ENCODE results near the gene UFD1. TPM values are rescaled to one million over a fixed set of nuclear protein-coding genes. Genes with fewer than 3 reads are reported as not detected.
"Not testable (repeated sequence)": the region's sequence is repeated elsewhere in the genome, so short reads cannot be mapped to it uniquely, and the experiment has no call there.

The UFD1 gene
- total RNA-seq, 2 experiments from 2014 or later = 80.1 to 111 TPM

GRCh38 chr22:19440411-19441195, 38.4 kb downstream of the UFD1 start:
- peak overlapping the region; percentile 11 for H3K27ac Mint-ChIP-seq
- CTCF ChIA-PET = no interaction called here
- H3K4me1 Mint-ChIP-seq = peaks cover 7% of the 10 kb centered on the region
- H3K36me3 Mint-ChIP-seq = peaks cover 24% of the 10 kb centered on the region
- ATAC-seq (no peak), DNase-seq (no peak)
- no peaks in the 10 kb centered on the region for H3K27me3 Mint-ChIP-seq
- H3K9me3 Mint-ChIP-seq (ENCODE audit: low read depth) = no peaks in the 10 kb centered on the region
- H3K4me3 Mint-ChIP-seq = no peak overlapping the region

GRCh38 chr22:19438298-19438697, 40.7 kb downstream of the UFD1 start:
- H3K4me3 Mint-ChIP-seq = no peak overlapping the region
- H3K4me1 Mint-ChIP-seq = peaks cover 13% of the 10 kb centered on the region
- H3K27ac Mint-ChIP-seq = no peak overlapping the region
- H3K27me3 Mint-ChIP-seq = no peaks in the 10 kb centered on the region
- CTCF ChIA-PET = no interaction called here
- ATAC-seq (no peak), DNase-seq (no peak)
- H3K9me3 Mint-ChIP-seq (ENCODE audit: low read depth) = no peaks in the 10 kb centered on the region
- peaks cover 28% of the 10 kb centered on the region for H3K36me3 Mint-ChIP-seq

GRCh38 chr22:19436444-19437161, 42.4 kb downstream of the UFD1 start:
- Mint-ChIP-seq H3K4me1 (peaks cover 20% of the 10 kb centered on the region), H3K27ac (peak overlapping the region; percentile 45), H3K36me3 (peaks cover 23% of the 10 kb centered on the region)
- H3K4me3 Mint-ChIP-seq; CTCF ChIA-PET; H3K9me3 Mint-ChIP-seq (ENCODE audit: low read depth); DNase-seq; ATAC-seq; H3K27me3 Mint-ChIP-seq: not testable (repeated sequence)

GRCh38 chr22:19434829-19435580, 44.0 kb downstream of the UFD1 start:
- CTCF ChIA-PET = interaction anchor here (2.1 kb wide), 2 partner anchors 11 to 42 kb away, joined by 6 to 11 read pairs; partner anchors contain the start of gene C22orf39
- ATAC-seq = no peak
- Mint-ChIP-seq H3K4me1 (peaks cover 22% of the 10 kb centered on the region), H3K4me3 (no peak overlapping the region), H3K27me3 (no peaks in the 10 kb centered on the region), H3K27ac (no peak overlapping the region), H3K36me3 (peaks cover 22% of the 10 kb centered on the region), H3K9me3 (ENCODE audit: low read depth) (no peaks in the 10 kb centered on the region)
- DNase-seq = no peak

GRCh38 chr22:19434401-19434800, 44.6 kb downstream of the UFD1 start:
- CTCF ChIA-PET = interaction anchor here (2.1 kb wide), 2 partner anchors 12 to 43 kb away, joined by 6 to 11 read pairs; partner anchors contain the start of gene C22orf39
- Mint-ChIP-seq H3K36me3 (peaks cover 28% of the 10 kb centered on the region), H3K27ac (peak overlapping the region; percentile 43), H3K4me3 (no peak overlapping the region), H3K4me1 (peaks cover 28% of the 10 kb centered on the region), H3K9me3 (ENCODE audit: low read depth) (no peaks in the 10 kb centered on the region), H3K27me3 (no peaks in the 10 kb centered on the region)
- no peak for DNase-seq
- no peak for ATAC-seq

GRCh38 chr22:19432133-19432851, 46.7 kb downstream of the UFD1 start, which contains the start of gene MRPL40:
MRPL40 (plus strand) TSS chr22:19432545; CDS start chr22:19432555, 10 bp downstream.
- CTCF ChIA-PET = interaction anchor here (0.8 to 1.5 kb wide), 5 partner anchors 11 to 198 kb away, joined by 3 to 6 read pairs (median 3); no protein-coding TSS in a partner anchor
- DNase-seq (peak; percentile 94), ATAC-seq (peak; percentile 85)
- Mint-ChIP-seq H3K27me3 (no peaks in the 10 kb centered on the region), H3K4me1 (peaks cover 43% of the 10 kb centered on the region), H3K27ac (peak within 1 kb of the TSS; percentile 92), H3K4me3 (peak within 1 kb of the TSS; percentile 86), H3K36me3 (peaks cover 37% of the 10 kb centered on the region), H3K9me3 (ENCODE audit: low read depth) (no peaks in the 10 kb centered on the region)

GRCh38 chr22:19431649-19432132, 47.3 kb downstream of the UFD1 start, which contains the start of gene HIRA:
HIRA (minus strand) TSS chr22:19431733; CDS start chr22:19431476, 257 bp downstream.
- H3K9me3 Mint-ChIP-seq (ENCODE audit: low read depth) = no peaks in the 10 kb centered on the region
- peaks cover 41% of the 10 kb centered on the region for H3K36me3 Mint-ChIP-seq
- CTCF ChIA-PET = interaction anchor here (0.8 to 1.7 kb wide), 4 partner anchors 14 to 198 kb away, joined by 3 to 6 read pairs (median 6); no protein-coding TSS in a partner anchor
- no peaks in the 10 kb centered on the region for H3K27me3 Mint-ChIP-seq
- peak; percentile 86 for DNase-seq
- peak within 1 kb of the TSS; percentile 86 for H3K4me3 Mint-ChIP-seq
- peak; percentile 63 for ATAC-seq
- H3K4me1 Mint-ChIP-seq = peaks cover 48% of the 10 kb centered on the region
- peak within 1 kb of the TSS; percentile 92 for H3K27ac Mint-ChIP-seq

- H3K36me3 Mint-ChIP-seq = peaks cover 44% of the 10 kb centered on the region
- peaks cover 55% of the 10 kb centered on the region for H3K4me1 Mint-ChIP-seq
- H3K27ac Mint-ChIP-seq = peak overlapping the region; percentile 91
Measured at GRCh38 chr22:19430890-19431541, 48.0 kb downstream of the UFD1 start.

GRCh38 chr22:19429950-19430889, 48.8 kb downstream of the UFD1 start:
- DNase-seq = peak; percentile 78
- no peaks in the 10 kb centered on the region for H3K27me3 Mint-ChIP-seq
- H3K27ac Mint-ChIP-seq = peak overlapping the region; percentile 91
- peak; percentile 20 for ATAC-seq
- H3K4me1 Mint-ChIP-seq = peaks cover 58% of the 10 kb centered on the region
- peak overlapping the region; percentile 86 for H3K4me3 Mint-ChIP-seq
- CTCF ChIA-PET = interaction anchor here (0.7 to 1.7 kb wide), 4 partner anchors 9 to 286 kb away, joined by 3 to 6 read pairs (median 6); partner anchors contain the start of gene ESS2
- H3K9me3 Mint-ChIP-seq (ENCODE audit: low read depth) = no peaks in the 10 kb centered on the region
- peaks cover 42% of the 10 kb centered on the region for H3K36me3 Mint-ChIP-seq

More at GRCh38 chr22:19430890-19431541, 48.0 kb downstream of the UFD1 start:
- Mint-ChIP-seq H3K4me3 (peak overlapping the region; percentile 86), H3K27me3 (no peaks in the 10 kb centered on the region), H3K9me3 (ENCODE audit: low read depth) (no peaks in the 10 kb centered on the region)
- peak; percentile 62 for DNase-seq
- ATAC-seq = no peak
- CTCF ChIA-PET = interaction anchor here (0.8 to 1.7 kb wide), 5 partner anchors 10 to 199 kb away, joined by 3 to 6 read pairs (median 6); no protein-coding TSS in a partner anchor

- ATAC-seq = no peak
- DNase-seq = no peak
- peaks cover 86% of the 10 kb centered on the region for H3K4me1 Mint-ChIP-seq
- H3K27me3 Mint-ChIP-seq = no peaks in the 10 kb centered on the region
- no peaks in the 10 kb centered on the region for H3K9me3 Mint-ChIP-seq (ENCODE audit: low read depth)
- CTCF ChIA-PET = no interaction called here
- no peak overlapping the region for H3K27ac Mint-ChIP-seq
- H3K36me3 Mint-ChIP-seq = peaks cover 30% of the 10 kb centered on the region
- H3K4me3 Mint-ChIP-seq = no peak overlapping the region
Measured at GRCh38 chr22:19424186-19424500, 54.9 kb downstream of the UFD1 start.

All from activated CD8-positive, alpha-beta memory T cell treated with anti-CD3 and anti-CD28 coated beads, Interleukin-2, amount 10 ng/mL, durations not matched to agents 7 days and 5 days (primary cell).